Osteoblast (primary cell): ENCODE measurements around the gene MARVELD3. TPM values are rescaled to one million over a fixed set of nuclear protein-coding genes. Genes with fewer than 3 reads are reported as not detected.
"Not testable (repeated sequence)": the region's sequence is repeated elsewhere in the genome, so short reads cannot be mapped to it uniquely, and the experiment has no call there.

ENCODE experiments used
- DNase-seq: peaks from one replicate; pipeline ENCODE4 v3.0.0; 2011; ENCODE audit warnings: low spot score, mixed read lengths; ENCODE audit not compliant: insufficient read length; ENCODE audit errors: missing footprints
- H2AFZ ChIP-seq: 2 replicates; pipeline ENCODE4 v1.6.0; 2011; ENCODE audit warnings: mild to moderate bottlenecking, low read length
- H3K27ac ChIP-seq: 2 replicates; pipeline ENCODE4 v1.5.1; 2011; ENCODE audit warnings: mild to moderate bottlenecking, low read depth, low read length, moderate library complexity
- H3K27me3 ChIP-seq: 2 replicates; pipeline ENCODE4 v1.6.0; 2012; ENCODE audit warnings: mild to moderate bottlenecking, control low read depth, inconsistent platforms, low read length, moderate library complexity; ENCODE audit not compliant: insufficient read depth
- H3K36me3 ChIP-seq: 2 replicates; pipeline ENCODE4 v1.5.1; 2011; ENCODE audit warnings: mild to moderate bottlenecking, low read length, control low read depth, moderate library complexity; ENCODE audit not compliant: insufficient read depth
- H3K4me1 ChIP-seq: 2 replicates; pipeline ENCODE4 v1.5.1; 2011; ENCODE audit warnings: mild to moderate bottlenecking, low read length, control low read depth, moderate library complexity; ENCODE audit not compliant: insufficient read depth
- H3K4me2 ChIP-seq: 2 replicates; pipeline ENCODE4 v1.6.0; 2011; ENCODE audit warnings: mild to moderate bottlenecking, low read length; ENCODE audit not compliant: insufficient read depth
- H3K4me3 ChIP-seq: fragments of 200-600 bp; sonication (generic); 3 replicates; pipeline ENCODE4 v1.5.1; 2012; ENCODE audit warnings: mild to moderate bottlenecking, low read length, inconsistent platforms; ENCODE audit not compliant: insufficient read depth
- H3K79me2 ChIP-seq: 2 replicates; pipeline ENCODE4 v1.6.0; 2012; ENCODE audit warnings: mild to moderate bottlenecking, low read length, control low read depth, inconsistent platforms; ENCODE audit not compliant: insufficient read depth
- H3K9me3 ChIP-seq: 2 replicates; pipeline ENCODE4 v1.5.1; 2011; ENCODE audit warnings: low read depth, low read length, control low read depth
- H4K20me1 ChIP-seq: 2 replicates; pipeline ENCODE4 v1.6.0; 2012; ENCODE audit warnings: mild to moderate bottlenecking, low read length, control low read depth; ENCODE audit not compliant: insufficient read depth
- CTCF ChIP-seq: IDR thresholded peaks from 2 replicates; pipeline ENCODE4 v1.5.1; 2011; ENCODE audit warnings: mild to moderate bottlenecking, low read depth, low read length, moderate library complexity; ENCODE audit errors: extremely low read depth
- total RNA-seq: library from RNA; depleted of rRNA; stranded (reverse); fragments of >200 nt; gene quantifications from 2 replicates; pipeline ENCODE4 v1.2.3, GENCODE V29; 2012

MARVELD3 gene
- total RNA-seq, 1 donor = 0.36 TPM

- no peak overlapping the region for H3K27ac ChIP-seq
- H3K9me3 ChIP-seq = no peaks in the 10 kb centered on the region
- no peak overlapping the region for H3K4me3 ChIP-seq
- H3K4me2 ChIP-seq = no peak overlapping the region
- TF ChIP-seq CTCF = no peak
- no peaks in the 10 kb centered on the region for H3K79me2 ChIP-seq
- no peaks in the 10 kb centered on the region for H3K27me3 ChIP-seq
- no peaks in the 10 kb centered on the region for H3K4me1 ChIP-seq
- no peak overlapping the region for H2AFZ ChIP-seq
- H4K20me1 ChIP-seq = no peaks in the 10 kb centered on the region
- DNase-seq = no peak
- H3K36me3 ChIP-seq = no peaks in the 10 kb centered on the region
Measured at GRCh38 chr16:71593048-71593999, 32.7 kb upstream of the MARVELD3 start.

- Histone ChIP-seq H2AFZ (no peak overlapping the region), H3K4me3 (no peak overlapping the region), H3K36me3 (no peaks in the 10 kb centered on the region), H3K4me2 (no peak overlapping the region), H3K4me1 (no peaks in the 10 kb centered on the region), H4K20me1 (no peaks in the 10 kb centered on the region), H3K79me2 (no peaks in the 10 kb centered on the region), H3K9me3 (no peaks in the 10 kb centered on the region), H3K27ac (no peak overlapping the region), H3K27me3 (no peaks in the 10 kb centered on the region)
- DNase-seq = no peak
- TF ChIP-seq CTCF = no peak
Measured at GRCh38 chr16:71594000-71594646, 31.9 kb upstream of the MARVELD3 start.

GRCh38 chr16:71595340-71595826, 30.6 kb upstream of the MARVELD3 start:
- not testable (repeated sequence) for H4K20me1 ChIP-seq, H3K36me3 ChIP-seq, H3K27me3 ChIP-seq, DNase-seq, H3K79me2 ChIP-seq, H3K9me3 ChIP-seq, H3K4me2 ChIP-seq, H3K27ac ChIP-seq, H3K4me1 ChIP-seq, H3K4me3 ChIP-seq, H2AFZ ChIP-seq

GRCh38 chr16:71598426-71598825, 27.6 kb upstream of the MARVELD3 start:
- not testable (repeated sequence) for H3K36me3 ChIP-seq, H2AFZ ChIP-seq, H3K4me2 ChIP-seq, H3K27me3 ChIP-seq, H3K27ac ChIP-seq, DNase-seq, H3K4me3 ChIP-seq, H3K9me3 ChIP-seq, H3K79me2 ChIP-seq, H4K20me1 ChIP-seq, H3K4me1 ChIP-seq
